NCI-H69 (cell line): ENCODE results near the gene MEMO1.

Experiments used
- DNase-seq: peaks from one replicate; lab custom pipeline; 2025; lab: John Stamatoyannopoulos, UW

The MEMO1 gene

DNA sequence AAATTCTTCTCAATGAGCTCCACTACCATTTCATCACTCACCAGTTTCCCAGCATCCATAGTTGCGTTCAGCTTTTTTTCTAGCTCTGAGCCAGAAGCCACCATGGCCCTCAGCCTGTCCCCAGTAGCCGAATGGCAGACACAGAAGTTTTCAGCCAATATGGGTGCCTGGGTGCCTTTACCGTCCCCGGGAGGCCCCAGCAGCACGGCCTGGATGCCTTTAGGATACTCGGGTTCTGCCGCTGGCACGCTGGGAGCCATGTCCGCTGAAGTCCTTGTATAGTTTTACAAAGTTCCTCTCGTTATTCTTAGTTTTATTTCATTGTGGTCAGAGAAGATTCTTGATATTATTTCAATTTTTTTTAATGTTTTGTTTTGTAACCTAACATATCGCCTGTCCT lies 187.2 kb downstream of the MEMO1 start:
- no peak for DNase-seq

DNA sequence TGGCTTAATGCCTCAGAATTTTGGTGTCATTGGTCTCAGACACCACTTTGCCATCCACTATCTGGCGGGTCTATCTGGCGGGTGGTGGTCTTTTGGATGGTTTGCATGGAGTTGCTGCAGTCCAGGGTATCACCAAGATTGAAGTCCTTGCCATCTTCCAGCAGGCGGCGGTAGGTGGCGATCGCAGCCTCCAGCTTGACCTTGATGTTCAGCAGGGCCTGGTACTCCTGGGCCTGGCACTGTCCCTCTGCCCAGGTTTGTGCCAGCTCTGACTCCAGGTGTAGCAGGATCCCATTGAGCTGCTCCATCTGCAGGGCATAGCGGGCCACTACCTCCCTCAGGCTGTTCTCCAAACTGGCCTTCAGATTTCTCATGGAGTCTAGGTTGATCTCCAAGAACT lies 188.2 kb downstream of the MEMO1 start:
- DNase-seq = no peak
